ENCODE measurements around the gene MAMDC4.

Gene MAMDC4

DNA sequence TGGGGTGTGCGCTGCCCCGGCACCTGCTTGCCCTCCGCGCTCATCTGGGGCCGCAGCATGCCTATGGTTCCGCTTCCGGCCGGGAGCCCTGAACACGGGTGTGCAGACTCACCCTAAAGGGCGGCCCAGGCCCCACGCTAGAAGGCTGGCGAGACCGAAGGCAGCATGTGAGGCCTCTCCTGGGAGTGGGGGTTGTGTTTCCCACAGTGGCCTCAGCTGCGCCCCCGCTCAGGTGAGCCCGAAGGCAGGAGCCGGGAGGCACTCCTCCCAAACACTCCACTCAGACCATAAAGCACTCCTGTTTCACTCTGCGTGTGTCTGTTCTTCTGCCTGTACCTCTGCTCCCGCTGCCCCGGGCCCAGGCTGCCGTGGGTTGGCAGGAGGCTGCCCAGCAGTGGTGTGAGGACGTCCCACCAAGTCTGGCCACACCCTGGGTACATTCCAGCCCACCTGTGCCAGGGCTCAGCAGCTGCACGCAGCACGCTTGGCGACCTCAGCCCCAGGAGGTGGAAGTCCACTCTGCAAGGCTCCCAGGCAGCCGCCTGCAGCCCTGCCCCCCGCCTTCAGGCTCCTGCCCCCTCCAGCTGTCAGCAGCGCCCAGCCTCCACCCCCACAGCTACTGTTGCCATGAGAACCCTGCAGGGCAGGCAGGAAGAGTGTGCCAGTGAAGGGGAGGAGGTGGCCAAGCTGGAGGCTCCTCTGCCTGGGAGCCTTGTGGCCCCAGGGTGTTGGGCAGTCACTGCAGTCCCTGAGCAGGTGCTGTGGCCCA lies 11.1 kb upstream of the MAMDC4 start (continued):
- TF ChIP-seq, protein P1, sequence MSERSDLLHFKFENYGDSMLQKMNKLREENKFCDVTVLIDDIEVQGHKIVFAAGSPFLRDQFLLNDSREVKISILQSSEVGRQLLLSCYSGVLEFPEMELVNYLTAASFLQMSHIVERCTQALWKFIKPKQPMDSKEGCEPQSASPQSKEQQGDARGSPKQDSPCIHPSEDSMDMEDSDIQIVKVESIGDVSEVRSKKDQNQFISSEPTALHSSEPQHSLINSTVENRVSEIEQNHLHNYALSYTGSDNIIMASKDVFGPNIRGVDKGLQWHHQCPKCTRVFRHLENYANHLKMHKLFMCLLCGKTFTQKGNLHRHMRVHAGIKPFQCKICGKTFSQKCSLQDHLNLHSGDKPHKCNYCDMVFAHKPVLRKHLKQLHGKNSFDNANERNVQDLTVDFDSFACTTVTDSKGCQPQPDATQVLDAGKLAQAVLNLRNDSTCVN (tag by site-specific recombination; optimal IDR thresholded peaks at IDR 0.05): no peak
- TF ChIP-seq, protein P2, sequence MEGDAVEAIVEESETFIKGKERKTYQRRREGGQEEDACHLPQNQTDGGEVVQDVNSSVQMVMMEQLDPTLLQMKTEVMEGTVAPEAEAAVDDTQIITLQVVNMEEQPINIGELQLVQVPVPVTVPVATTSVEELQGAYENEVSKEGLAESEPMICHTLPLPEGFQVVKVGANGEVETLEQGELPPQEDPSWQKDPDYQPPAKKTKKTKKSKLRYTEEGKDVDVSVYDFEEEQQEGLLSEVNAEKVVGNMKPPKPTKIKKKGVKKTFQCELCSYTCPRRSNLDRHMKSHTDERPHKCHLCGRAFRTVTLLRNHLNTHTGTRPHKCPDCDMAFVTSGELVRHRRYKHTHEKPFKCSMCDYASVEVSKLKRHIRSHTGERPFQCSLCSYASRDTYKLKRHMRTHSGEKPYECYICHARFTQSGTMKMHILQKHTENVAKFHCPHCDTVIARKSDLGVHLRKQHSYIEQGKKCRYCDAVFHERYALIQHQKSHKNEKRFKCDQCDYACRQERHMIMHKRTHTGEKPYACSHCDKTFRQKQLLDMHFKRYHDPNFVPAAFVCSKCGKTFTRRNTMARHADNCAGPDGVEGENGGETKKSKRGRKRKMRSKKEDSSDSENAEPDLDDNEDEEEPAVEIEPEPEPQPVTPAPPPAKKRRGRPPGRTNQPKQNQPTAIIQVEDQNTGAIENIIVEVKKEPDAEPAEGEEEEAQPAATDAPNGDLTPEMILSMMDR (tag by site-specific recombination; IDR thresholded peaks at IDR 0.05): no peak
- TF ChIP-seq GFI1B (tag by site-specific recombination; IDR thresholded peaks at IDR 0.05) (no peak), ZNF155 (tag by site-specific recombination; IDR thresholded peaks at IDR 0.05) (no peak), ZNF354C (tag by site-specific recombination; IDR thresholded peaks at IDR 0.05; ENCODE audit: borderline replicate concordance, low read depth) (no peak), ZEB2 (tag by site-specific recombination; IDR thresholded peaks at IDR 0.05) (no peak), ZNF112 (tag by site-specific recombination; IDR thresholded peaks at IDR 0.05) (no peak), ZNF596 (tag by site-specific recombination; IDR thresholded peaks at IDR 0.05) (no peak), ZFP41 (tag by site-specific recombination; IDR thresholded peaks at IDR 0.05; ENCODE audit: borderline replicate concordance) (no peak), ZNF132 (tag by site-specific recombination; IDR thresholded peaks at IDR 0.05; ENCODE audit: borderline replicate concordance) (no peak), ZNF175 (tag by site-specific recombination; IDR thresholded peaks at IDR 0.05) (no peak), KLF10 (tag by site-specific recombination; IDR thresholded peaks at IDR 0.05) (peak; percentile 84), SALL2 (tag by site-specific recombination; IDR thresholded peaks at IDR 0.05; ENCODE audit: borderline replicate concordance) (no peak), ZNF529 (tag by site-specific recombination; IDR thresholded peaks at IDR 0.05; ENCODE audit: insufficient replicate concordance) (no peak), ZNF350 (tag by site-specific recombination; IDR thresholded peaks at IDR 0.05) (no peak), KLF9 (tag by site-specific recombination; IDR thresholded peaks at IDR 0.05; ENCODE audit: low read depth) (no peak; the same call in 1 of the 2 replicates), ZNF404 (tag by site-specific recombination; IDR thresholded peaks at IDR 0.05) (no peak), ZFP69B (tag by site-specific recombination; IDR thresholded peaks at IDR 0.05) (no peak; the same call in 1 of the 2 replicates), ZNF626 (tag by site-specific recombination; IDR thresholded peaks at IDR 0.05) (no peak), ZBTB7A (tag by site-specific recombination; IDR thresholded peaks at IDR 0.05; ENCODE audit: low read depth) (no peak), ZNF544 (tag by site-specific recombination; IDR thresholded peaks at IDR 0.05) (no peak)
- TF ChIP-seq, protein P3, sequence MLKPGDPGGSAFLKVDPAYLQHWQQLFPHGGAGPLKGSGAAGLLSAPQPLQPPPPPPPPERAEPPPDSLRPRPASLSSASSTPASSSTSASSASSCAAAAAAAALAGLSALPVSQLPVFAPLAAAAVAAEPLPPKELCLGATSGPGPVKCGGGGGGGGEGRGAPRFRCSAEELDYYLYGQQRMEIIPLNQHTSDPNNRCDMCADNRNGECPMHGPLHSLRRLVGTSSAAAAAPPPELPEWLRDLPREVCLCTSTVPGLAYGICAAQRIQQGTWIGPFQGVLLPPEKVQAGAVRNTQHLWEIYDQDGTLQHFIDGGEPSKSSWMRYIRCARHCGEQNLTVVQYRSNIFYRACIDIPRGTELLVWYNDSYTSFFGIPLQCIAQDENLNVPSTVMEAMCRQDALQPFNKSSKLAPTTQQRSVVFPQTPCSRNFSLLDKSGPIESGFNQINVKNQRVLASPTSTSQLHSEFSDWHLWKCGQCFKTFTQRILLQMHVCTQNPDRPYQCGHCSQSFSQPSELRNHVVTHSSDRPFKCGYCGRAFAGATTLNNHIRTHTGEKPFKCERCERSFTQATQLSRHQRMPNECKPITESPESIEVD (tag by site-specific recombination; IDR thresholded peaks at IDR 0.05): no peak
- TF ChIP-seq, protein P4, sequence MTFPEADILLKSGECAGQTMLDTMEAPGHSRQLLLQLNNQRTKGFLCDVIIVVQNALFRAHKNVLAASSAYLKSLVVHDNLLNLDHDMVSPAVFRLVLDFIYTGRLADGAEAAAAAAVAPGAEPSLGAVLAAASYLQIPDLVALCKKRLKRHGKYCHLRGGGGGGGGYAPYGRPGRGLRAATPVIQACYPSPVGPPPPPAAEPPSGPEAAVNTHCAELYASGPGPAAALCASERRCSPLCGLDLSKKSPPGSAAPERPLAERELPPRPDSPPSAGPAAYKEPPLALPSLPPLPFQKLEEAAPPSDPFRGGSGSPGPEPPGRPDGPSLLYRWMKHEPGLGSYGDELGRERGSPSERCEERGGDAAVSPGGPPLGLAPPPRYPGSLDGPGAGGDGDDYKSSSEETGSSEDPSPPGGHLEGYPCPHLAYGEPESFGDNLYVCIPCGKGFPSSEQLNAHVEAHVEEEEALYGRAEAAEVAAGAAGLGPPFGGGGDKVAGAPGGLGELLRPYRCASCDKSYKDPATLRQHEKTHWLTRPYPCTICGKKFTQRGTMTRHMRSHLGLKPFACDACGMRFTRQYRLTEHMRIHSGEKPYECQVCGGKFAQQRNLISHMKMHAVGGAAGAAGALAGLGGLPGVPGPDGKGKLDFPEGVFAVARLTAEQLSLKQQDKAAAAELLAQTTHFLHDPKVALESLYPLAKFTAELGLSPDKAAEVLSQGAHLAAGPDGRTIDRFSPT (tag by site-specific recombination; IDR thresholded peaks at IDR 0.05): 0 out of 2 replicates have a peak, but pooled peaks have one; percentile 50
- TF ChIP-seq, protein P5, sequence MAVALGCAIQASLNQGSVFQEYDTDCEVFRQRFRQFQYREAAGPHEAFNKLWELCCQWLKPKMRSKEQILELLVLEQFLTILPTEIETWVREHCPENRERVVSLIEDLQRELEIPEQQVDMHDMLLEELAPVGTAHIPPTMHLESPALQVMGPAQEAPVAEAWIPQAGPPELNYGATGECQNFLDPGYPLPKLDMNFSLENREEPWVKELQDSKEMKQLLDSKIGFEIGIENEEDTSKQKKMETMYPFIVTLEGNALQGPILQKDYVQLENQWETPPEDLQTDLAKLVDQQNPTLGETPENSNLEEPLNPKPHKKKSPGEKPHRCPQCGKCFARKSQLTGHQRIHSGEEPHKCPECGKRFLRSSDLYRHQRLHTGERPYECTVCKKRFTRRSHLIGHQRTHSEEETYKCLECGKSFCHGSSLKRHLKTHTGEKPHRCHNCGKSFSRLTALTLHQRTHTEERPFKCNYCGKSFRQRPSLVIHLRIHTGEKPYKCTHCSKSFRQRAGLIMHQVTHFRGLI (tag by site-specific recombination; IDR thresholded peaks at IDR 0.05): peak; percentile 60
- TF ChIP-seq, protein P6, sequence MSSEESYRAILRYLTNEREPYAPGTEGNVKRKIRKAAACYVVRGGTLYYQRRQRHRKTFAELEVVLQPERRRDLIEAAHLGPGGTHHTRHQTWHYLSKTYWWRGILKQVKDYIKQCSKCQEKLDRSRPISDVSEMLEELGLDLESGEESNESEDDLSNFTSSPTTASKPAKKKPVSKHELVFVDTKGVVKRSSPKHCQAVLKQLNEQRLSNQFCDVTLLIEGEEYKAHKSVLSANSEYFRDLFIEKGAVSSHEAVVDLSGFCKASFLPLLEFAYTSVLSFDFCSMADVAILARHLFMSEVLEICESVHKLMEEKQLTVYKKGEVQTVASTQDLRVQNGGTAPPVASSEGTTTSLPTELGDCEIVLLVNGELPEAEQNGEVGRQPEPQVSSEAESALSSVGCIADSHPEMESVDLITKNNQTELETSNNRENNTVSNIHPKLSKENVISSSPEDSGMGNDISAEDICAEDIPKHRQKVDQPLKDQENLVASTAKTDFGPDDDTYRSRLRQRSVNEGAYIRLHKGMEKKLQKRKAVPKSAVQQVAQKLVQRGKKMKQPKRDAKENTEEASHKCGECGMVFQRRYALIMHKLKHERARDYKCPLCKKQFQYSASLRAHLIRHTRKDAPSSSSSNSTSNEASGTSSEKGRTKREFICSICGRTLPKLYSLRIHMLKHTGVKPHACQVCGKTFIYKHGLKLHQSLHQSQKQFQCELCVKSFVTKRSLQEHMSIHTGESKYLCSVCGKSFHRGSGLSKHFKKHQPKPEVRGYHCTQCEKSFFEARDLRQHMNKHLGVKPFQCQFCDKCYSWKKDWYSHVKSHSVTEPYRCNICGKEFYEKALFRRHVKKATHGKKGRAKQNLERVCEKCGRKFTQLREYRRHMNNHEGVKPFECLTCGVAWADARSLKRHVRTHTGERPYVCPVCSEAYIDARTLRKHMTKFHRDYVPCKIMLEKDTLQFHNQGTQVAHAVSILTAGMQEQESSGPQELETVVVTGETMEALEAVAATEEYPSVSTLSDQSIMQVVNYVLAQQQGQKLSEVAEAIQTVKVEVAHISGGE (tag by site-specific recombination; conservative IDR thresholded peaks at IDR 0.05; ENCODE audit: low read depth): no peak
- TF ChIP-seq, protein P7, sequence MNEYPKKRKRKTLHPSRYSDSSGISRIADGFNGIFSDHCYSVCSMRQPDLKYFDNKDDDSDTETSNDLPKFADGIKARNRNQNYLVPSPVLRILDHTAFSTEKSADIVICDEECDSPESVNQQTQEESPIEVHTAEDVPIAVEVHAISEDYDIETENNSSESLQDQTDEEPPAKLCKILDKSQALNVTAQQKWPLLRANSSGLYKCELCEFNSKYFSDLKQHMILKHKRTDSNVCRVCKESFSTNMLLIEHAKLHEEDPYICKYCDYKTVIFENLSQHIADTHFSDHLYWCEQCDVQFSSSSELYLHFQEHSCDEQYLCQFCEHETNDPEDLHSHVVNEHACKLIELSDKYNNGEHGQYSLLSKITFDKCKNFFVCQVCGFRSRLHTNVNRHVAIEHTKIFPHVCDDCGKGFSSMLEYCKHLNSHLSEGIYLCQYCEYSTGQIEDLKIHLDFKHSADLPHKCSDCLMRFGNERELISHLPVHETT (tag by site-specific recombination; IDR thresholded peaks at IDR 0.05): 0 out of 2 replicates have a peak, but pooled peaks have one; percentile 12
